HG02610 (cell line): Measurements from ENCODE around the gene HMX1.

ENCODE experiments used
- ATAC-seq: cut with Tn5 transposase; IDR thresholded peaks from one replicate; pipeline ENCODE4 v1.9.1; 2021; ENCODE audit warnings: mild to moderate bottlenecking, moderate library complexity; ENCODE audit not compliant: unreplicated experiment

Gene HMX1

DNA sequence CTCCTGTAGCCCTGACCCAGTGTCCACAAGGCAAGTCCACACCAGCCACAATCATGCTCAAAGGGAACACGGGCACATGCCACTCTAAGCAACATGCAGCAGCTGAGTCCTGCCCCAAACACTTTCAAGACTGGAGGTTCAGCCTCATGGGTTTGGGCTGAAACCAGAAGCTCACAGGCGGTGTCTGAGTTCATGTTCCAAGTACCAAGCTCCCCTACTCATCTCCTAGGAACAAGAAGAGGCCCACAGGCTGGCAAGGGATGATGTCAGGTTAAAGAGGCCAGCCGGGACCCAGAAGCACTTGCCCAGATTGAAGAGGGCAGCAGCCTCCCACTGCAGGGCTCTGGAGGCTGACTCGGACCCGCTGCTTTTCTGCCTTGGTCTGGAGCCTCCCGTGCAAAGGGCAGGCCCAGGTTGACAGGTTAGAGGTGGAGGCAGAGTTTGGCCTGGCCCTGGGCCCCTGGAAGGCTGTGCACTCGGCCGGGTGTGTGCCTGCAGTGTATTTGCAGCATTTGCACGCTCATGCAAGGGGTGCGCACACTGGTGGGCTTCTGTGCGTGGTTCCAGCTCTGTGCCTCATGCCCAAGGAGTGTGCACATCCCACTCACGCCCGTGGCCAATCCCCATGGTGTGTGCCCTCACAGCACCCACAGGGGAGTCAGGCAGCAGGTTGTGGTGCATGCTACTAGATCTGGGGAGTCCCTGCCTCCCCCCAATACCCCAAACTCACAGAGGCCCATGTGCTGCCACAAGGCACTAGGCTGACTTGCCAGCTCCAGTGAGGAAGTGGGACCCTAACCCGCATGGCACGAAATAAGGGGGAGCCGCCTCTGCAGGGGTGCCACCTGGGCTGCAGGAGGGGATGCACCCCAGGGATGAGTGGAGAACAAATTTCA is 2.4 kb downstream of the HMX1 start:
- ATAC-seq, result no peak

DNA sequence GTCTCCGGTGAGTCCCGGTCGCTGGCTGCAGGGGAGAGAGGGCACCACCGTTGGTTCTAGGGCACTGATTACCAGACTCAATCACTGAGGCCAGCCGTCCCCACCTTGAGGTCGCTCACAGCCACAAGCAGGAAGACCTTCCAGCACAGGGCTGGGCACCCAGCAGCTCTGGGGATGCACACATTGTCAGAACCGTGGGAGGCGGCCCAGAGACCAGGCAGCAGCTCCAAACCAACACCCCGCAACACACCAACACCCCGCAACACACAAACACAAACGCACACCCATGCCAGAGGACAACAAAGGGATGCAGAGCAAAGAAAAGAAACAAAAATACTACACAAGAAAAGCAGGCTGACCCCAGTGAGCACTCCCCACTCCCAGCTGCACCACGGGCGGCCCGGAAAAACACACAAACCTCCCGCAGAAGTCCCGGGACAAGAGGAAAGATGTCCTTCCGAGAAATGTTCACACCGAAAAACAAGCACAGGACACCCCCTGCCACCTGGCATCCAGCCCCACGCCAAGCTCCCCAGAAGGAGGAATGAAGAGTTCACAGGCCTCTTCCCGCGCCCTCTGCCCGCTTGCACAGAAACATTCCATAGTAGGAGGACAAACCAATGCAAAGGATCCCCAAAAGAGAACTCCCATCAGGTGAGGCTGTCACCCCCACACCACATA is 3.2 kb downstream of the HMX1 start:
- no peak for ATAC-seq

DNA sequence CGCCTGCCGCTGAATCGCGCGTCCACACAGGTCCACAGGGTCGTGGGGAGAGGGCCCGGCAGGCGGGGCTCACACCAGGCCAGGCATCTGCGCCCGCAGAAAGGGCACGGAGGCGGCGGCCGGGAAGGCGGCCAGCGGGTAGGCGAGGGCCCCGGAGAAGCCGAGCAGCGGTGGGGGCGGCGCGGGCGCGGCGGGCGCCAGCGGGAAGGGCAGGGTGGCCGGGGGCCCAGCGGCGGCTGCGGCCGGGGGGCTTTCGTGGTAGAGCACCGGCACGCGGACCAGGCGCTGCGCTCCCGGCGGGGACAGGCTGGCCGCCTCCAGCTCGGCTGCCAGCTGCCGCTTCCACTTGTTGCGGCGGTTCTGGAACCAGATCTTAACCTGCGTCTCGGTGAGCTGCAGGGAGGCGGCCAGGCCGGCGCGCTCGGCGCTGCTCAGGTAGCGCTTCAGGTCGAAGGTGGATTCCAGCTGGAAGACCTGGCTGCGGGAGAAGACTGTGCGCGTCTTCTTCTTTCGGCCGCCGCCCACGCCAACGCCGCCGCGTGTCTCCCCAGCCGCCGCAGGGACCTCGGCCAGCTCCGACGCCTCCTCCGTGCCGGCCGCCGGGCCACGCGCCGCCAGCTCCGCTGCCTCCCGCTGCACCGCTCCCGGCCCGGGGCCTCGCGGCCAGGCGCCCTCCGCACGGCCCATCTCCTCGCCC is 3.9 kb downstream of the HMX1 start:
- ATAC-seq, result no peak

DNA sequence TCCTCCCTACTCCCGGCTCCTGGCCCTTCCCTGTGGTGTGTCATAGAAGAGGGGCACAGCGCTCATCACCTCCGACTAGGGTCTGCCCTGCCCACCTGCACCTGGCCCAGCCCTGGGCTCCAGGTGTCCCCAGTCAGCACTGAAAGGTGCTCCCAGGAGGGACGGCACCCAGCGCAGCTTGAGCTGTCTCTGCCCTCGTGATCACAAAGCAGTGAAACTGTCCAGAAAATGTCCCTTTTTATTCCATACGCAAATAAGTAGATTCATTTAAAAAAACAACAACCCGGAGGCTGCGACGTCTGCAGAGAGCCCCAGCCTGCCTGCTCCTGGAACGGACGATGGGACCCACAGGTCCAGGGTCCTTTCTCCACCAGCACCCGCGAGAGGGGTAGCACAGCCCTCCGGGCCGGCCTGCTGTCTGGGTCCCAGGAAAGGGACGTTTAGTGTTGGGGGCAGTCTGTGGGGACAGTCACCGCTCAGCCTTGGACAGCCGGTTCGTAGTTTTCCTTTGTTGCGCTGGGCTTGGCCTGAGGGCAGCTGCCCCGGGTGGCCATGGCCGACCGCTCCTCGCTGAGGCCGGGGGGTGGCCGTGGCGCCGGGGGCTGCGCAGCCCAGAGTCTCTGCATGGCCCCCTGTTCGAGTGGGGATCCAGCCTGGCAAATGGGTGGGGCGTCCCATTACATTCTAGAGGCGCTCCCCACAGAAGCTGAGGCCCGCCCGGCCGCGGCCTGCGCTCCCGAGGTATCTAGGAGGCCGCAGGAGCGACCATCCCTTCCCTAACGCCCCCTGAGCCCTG is 4.6 kb downstream of the HMX1 start:
- no peak for ATAC-seq

DNA sequence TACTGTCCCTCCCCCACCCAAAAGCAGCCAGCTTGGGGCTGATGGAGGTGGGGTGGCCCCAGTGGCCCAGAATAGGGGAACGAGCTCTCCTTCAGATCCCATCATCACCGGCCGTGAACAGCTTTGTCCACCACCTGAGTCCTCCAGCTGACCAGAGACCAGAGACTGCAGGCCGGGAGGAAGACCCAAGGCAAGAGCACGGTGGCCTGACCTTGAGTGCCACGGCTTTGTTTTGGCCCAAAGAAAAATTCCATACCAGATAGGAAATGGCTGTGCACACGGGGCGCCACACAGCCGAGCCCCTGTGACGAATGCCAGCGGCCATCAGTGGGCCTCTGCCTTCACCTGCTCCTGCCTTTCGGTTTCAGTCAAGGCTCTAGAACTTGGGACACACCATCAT is 5.2 kb downstream of the HMX1 start:
- ATAC-seq, result no peak

DNA sequence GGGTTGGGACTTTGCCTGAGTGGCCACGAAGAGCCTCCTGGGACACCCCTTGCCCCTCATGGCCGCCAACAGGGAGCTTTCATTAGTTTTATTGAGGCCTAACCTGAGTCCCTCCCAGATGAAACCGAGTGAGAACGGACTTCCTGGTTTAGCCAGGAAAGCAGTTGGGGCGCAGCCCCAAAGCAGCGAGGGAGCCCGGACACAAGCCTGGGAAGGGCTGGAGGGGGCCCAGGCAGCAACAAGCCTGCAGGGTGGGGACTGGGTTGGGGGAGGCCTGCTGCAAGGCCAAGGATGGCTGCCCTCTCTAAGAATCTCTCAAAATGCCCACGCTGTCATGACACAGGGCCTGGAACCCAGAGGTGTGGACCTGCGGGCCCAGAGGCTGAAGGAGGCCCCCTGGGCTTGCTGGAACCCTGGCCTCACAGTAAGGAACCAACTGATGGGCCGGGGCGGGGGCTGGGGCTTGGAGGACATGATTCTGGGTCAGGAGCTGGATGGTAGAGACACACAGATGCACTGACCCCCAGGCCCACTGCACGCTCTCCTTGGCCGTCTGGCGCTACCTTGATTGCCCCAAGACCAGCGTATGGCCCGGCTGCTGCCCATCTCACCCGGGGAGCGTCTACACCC is 5.8 kb downstream of the HMX1 start:
- no peak for ATAC-seq

DNA sequence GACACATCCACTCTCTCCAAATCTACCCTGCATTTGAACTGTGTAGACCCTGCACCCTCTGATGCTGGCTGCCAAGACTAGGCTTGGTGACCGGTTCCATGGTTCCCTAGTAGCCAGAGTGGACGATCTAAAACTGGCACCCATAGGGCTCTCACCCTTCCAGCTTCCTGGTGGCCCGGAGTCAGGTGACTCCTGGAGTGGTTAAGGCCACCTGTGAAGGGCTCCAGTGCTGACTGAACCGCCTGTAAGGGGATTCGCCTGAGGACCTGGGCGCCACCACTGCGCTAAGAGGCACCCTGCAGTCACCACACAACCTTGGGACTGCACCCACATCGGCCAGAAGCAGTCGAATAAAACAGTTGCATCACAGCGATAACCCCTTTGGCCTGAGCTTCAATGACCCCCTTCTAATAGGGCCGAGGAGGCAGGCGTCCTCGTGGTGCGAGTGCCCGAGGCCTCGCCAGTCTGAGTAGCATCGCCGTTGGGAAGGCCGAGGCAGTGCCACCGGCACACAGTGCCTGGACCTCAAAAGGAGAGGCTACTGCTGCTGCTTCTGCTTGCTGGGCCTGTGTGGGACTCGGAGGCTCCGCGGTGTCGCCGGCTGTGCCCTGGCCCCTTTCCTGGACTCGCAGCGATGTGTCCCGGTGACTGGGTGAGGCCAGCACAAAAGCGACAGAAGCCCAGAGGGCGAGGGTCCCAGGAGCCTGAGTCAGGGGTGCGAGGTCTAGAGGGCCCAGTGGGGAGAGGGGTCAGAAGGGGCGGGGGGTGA is 6.5 kb downstream of the HMX1 start:
- ATAC-seq, result no peak

DNA sequence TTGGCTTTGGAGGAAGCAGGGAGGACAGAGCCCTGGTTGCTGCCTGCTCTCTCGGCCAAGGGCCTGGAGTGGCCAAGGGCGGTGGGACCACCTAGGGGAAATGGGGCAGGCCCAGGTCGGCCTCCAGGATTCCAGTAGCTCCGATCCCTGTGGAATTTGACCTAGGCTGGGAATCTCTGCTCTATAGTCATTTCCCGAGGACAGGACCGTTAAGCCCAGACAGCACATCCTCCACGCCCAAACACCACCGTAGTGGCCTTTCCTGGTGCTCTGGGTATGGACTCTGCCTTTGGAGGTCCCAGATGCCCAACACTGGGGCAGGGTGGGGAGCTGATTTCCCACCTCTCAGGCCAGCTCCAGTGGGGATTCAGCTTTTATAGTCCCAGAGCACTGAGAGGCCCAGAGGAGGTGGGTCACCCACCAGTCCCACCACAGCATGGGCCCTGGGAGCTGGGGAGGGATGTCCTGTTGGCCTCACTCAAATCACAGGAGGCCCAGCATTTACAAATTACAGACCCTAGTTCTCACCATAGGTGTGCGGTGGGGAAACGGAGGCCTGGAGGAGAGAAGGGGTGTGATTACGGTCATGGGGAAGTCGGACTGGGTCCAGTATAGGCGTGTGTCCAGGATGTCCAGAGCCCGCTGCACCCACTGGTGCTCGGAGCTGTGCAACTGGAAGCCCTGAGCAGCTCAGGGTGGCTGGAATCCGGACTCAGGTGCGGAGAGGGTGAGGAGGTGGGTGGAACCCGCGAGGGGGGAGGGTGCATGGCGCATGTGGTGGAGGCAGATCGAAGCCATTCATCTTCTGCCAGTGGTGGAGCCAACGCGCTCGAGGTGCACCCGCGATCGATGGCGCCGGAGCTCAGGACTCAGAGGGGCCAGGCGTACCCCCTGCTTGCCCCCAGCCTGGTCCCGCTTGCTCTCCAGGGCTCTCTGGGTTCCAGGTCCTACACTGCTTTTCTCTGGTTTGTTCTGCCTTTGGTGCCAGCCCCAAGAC is 7.7 kb downstream of the HMX1 start:
- ATAC-seq, result no peak

DNA sequence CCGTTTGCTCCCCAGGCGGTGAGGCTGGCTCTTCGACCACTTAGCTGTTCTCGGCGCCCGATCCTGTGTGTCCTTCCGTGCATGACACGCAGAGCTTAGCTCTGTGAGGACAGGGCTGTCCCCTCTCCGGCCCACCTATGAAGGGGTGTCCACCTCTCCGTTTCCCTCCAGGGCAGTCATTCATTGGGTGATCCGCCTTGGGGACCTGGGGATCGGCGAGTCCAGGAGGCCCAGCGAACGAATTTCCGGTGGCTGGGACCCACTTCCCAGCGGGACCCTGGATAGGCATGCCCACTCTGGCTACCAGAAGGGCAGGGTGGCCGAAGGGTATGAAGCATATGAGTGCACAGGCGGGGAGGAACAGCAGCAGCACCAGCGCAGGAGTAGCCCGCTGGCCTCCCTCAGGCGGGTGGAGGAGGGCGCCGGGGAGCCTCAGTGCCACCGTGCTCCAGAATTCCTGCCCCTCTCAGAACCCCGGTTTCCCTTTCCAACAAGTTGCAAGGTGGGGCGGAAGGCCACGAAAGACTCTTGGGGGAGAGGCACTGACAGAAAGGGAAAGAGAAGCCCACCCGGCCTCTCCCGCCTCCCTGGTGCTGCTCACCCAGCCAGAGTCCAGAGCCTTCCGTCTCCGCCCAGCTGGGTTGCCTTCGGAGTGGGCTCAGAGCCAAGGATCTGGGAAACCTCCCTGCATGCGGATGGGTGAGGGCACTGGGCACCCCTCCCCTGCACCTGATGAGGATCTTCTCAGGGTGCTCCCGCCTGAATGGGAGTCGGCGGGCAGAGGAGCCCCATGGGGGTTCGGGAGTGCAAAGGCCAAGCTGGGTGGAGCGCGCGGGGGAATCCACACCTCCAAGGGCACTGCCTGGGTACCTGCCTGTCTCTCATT is 8.6 kb downstream of the HMX1 start:
- no peak for ATAC-seq

DNA sequence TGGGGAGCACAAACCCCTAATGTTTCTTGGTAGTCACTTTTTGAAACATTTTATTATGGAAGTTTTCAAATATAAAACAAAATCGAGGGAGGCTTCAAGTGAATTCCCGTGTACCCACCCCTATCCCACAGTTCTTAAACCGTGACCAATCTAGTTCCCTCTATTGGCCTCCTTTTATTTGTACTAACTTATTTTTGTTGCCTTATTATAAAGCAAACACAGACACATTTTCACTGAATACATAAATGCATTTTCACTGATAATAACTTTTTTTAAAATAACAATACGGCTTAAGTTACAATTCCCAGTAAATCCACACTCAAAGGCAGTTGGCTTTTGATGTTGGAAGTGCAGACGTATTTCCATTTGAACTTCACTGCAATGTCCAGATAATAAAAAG is 9.3 kb downstream of the HMX1 start:
- ATAC-seq, result no peak

DNA sequence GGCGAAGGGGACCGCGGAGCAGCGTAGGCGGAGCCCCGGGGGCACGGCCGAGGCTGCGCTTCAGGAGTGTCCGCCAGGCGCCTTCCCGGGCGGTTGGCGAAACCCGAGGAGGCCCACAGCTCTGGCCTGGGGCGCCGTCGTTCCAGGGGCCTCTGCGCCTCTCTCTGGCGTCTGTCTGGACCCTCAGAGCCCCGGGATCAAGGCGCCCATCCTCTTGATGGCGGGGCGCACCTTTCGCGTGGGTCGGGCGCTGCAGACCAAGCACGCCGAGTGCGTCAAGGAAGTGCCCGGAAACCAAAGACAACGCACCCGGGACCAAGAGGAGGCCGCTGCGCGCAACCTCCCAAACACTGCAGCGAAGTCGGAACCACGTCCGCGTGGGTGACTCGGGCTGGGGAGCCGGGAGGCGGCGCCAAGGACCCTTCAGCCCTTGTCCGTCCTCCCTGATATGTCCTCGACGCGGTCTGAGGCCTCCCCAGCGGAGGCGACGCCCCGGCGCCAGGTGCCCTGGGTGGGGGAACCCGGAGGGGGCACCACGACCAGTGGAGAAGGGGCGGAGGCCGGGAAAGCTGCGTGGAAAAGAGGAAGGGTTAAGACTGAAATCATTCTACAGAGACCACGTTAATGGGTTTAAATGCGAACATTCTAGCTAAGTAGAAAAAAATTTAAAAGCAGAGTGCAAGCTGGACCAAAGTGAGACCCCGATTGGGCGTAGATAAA is 9.9 kb downstream of the HMX1 start:
- ATAC-seq, result no peak

DNA sequence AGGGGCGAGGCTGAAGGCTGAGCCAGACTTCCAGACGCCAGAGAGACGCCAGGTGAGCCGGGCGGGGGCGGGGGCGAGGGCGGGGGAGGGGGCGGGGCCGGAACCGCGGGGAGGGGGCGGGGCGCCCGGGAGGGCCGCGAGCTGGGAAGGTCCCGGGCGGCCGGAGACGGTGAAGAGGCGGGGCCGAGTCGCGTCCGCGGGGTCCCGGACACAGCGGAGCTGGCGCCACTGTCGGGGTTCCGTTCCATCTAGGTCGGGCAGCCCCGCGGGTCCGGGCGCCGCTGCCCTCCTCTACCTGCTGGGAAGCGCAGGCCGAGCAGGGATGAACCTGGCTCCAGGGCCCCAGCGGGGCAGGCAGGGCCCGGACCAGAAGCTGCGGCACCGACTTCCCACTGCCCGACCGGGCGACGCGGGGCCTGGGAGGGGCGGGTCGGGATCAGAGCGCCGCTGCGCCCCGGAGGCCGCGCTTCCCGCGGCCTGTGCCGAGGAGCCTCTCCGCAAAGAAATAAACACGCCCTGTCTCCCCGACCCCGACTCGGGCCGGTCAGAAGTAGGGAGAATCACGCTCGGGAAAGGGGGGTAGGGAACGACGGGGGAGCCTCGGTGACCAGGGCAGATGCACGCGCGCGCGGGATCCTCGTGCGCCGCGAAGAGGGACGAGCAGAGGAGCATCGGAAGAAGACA is 10.6 kb downstream of the HMX1 start:
- no peak for ATAC-seq

DNA sequence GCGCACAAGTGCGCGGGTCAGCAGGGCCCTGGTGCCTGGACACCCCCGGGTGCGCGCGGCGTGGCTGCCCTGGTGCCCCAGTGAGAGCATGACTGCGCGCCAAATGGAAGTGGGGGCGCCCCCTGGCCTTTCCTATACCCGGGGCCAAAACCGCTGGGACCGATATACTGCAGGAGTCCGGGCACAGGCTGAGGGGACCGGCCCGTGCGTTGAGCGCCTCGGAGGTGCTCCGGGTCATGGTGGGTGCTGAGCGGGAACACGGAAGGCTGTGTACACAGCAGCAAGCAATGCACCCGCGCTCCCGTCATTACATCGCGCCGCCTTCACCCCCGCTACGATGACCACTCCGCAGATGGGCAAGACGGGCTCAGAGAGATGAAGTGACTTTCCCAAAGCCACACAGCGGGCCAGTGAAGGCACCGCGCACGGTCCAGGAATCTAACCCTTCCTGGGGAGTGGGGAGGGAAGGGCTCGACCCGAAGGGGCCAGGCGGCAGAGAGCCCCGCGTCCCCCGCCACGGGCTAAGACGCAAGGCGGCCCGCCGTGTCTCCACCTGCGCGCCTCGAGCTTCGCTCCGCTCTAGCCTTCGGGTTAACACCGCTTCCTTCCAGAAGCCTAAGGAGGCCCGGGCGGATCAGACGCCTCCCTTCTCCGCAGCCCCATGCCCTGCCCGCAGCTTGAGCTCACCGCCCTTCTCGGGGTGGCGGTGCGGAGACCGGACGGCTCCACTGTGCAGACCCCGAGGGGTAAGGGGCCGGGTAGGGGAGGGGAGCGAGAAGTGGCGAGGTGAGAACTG is 11.3 kb downstream of the HMX1 start:
- no peak for ATAC-seq

DNA sequence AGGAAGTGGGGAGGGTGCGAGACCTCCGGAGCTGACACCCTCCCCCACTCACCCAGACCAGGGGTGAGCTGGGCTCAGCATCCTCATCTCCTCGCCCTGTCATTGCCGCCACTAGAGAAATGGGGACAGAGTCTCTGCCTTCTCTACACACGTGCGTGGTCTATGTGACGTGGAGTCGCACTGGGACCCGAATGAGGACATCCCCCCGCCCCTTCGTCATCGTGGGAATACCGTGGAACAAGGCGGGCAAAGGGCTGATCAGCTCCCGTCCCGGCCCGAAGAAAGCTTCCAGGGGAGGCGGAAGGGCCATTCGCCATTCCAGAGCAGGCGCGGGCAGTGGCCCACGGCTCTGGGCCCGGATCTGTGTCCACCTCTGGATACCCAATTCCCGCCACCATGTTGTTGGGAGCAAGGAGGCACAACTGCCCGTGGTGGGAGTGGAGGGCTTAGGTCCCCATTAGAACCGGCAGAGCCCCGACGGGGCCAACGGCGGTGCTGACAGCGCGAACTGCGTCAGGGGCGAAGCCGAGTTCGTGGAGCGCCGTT is 12.0 kb downstream of the HMX1 start:
- ATAC-seq, result no peak

DNA sequence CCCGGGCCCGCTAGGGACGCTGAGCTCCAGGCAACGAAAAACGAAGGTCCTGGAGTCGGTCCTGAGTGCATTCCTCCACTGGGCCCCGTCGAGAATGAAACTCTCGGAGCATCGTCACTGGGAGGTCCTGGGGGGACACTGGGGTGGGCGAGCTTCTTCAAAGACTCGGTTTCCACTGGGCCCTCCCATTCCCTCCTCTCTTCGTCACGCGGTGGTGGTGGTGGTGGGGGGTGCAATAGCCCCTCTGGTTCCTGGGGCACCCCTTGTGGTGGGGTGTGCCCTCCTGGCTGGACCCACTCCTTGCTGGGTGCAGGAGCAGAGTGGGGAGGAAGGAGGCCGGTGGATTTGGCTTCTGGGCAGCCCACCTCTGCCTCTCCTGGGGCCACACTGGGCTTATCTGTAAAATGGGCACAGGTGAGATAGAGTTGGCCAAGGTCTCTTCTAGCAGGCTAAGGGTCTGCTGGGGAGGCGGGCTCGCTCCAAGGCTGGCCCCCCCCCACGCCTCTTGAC is 12.9 kb downstream of the HMX1 start:
- no peak for ATAC-seq
